Activated CD8-positive, alpha-beta memory T cell treated with anti-CD3 and anti-CD28 coated beads, Interleukin-2, amount 50 U/mL, for 24 hours (primary cell): ENCODE results near the gene NCOA1.
"Not testable (repeated sequence)": the region's sequence is repeated elsewhere in the genome, so short reads cannot be mapped to it uniquely, and the experiment has no call there.

Source experiments
- DNase-seq: peaks from one replicate; pipeline ENCODE4 v3.0.0-alpha.2; 2020; ENCODE audit errors: extremely low read depth

NCOA1 gene

DNA sequence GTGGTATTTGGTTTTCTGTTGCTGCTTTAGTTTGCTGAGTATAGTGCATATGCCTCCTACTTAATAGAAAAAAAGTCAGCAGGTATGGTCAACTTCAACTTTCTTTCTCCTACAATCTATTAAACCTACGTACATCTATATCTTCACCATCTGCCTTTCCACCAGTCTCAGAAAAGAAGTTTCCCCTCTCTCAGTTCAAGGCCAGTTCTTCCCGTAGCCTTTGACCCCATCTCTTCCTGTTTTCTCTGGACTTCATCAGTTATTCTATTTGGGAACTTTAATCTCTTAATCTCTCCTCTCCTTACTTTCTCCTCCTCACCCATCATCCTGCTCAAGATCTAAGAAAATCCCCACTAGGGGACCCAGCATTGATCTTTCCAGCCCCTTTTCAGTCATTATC is 296.5 kb downstream of the NCOA1 start:
- no peak for DNase-seq

DNA sequence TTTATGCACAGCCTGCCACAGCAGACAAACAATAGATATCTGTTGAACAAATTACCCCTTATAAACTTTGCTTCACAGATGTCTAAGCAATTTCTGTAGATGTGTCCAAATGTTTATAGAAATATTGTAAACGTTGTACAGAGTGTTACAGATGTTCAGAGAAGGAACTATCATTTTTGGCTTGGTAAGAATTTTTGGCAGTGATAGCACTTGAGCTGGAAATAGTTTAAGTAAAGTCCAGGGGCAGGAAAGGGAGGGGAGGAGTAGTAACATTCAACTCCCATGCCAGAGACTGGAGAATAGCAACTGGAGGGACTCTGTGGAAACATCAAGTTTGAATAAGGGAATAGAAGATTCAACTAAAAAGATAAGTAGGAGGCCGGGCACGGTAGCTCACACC is 297.8 kb downstream of the NCOA1 start:
- no peak for DNase-seq

- no peak for DNase-seq
Observed at GRCh38 chr2:24791452-24791851, 300.4 kb downstream of the NCOA1 start.

GRCh38 chr2:24792542-24792873 is 301.5 kb downstream of the NCOA1 start:
- DNase-seq: no peak

- peak; percentile 87 for DNase-seq
Observed at GRCh38 chr2:24792874-24793760, 302.1 kb downstream of the NCOA1 start, which contains the start of the genes CENPO and PTRHD1. Gene CENPO, plus strand, starts transcription at chr2:24793425. Its CDS starts 495 bp downstream, at chr2:24793920. Gene PTRHD1, minus strand, starts transcription at chr2:24793391. Its CDS starts 14 bp downstream, at chr2:24793377.

GRCh38 chr2:24793761-24794435 is 302.8 kb downstream of the NCOA1 start:
- no peak for DNase-seq

- DNase-seq: no peak
Observed at GRCh38 chr2:24797644-24798043, 306.6 kb downstream of the NCOA1 start.

DNA sequence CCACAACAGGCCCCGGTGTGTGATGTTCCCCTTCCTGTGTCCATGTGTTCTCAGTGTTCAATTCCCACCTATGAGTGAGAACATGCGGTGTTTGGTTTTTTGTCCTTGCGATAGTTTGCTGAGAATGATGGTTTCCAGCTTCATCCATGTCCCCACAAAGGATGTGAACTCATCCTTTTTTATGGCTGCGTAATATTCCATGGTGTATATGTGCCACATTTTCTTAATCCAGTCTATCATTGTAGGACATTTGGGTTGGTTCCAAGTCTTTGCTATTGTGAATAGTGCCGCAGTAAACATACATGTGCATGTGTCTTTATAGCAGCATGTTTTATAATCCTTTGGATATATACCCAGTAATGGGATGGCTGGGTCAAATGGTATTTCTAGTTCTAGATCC is 309.4 kb downstream of the NCOA1 start:
- DNase-seq: not testable (repeated sequence)

- DNase-seq: not testable (repeated sequence)
Observed at GRCh38 chr2:24805811-24806660, 315.0 kb downstream of the NCOA1 start.

GRCh38 chr2:24806661-24807036 is 315.6 kb downstream of the NCOA1 start:
- no peak for DNase-seq

DNA sequence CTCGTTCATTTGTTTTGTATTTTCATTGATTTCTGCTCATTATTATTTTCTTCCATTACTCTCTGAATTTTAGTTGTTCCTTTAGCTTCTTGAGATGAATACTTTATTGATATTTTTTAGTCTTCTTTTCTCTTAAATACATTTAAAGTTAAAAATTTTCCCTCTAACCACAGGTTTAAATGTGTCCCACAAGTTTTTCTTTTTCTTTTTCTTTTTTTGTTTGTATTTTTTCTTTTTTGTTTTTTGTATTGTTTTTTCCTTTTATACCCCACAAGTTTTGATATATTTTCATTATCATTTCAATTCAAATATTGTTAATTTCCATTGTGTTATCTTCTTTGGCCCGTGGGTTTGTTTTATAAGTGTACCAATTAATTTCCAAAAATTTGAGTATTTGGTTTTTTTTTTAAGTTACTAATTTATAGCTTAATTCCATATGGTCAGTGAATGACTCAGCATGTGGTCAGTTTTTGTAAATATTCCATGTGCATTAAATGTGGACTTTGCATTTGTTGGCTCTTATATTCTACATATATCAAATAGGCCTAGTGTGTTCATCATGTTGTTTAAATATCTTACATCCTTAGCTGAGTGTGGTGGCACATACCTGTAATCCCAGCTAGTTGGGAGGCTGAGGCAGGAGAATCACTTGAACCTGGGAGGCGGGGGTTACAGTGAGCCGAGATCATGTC is 318.4 kb downstream of the NCOA1 start:
- DNase-seq: no peak

DNA sequence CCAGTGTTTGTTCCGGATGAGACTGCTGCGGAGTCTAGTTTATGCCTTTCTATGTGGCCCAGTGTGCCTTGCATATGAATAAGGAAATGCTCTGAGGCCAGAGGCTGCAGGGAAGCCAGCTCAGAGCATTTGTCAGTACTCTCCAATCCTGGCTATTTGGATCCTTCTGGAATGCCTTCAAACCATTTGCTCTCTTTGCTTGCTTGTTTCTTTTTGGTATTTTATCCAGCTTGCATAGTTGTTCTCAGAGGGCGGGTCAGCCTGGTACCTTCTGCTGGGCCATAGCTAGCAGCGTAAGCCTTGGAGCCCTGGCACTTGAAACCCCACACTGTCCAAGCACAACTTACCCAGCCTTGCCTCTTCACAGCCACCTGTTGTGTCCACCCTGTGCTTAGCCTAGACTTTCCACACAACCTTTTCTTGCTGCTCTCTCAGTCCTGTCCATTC is 322.7 kb downstream of the NCOA1 start:
- no peak for DNase-seq

GRCh38 chr2:24814516-24814915 is 323.5 kb downstream of the NCOA1 start:
- DNase-seq: no peak

DNA sequence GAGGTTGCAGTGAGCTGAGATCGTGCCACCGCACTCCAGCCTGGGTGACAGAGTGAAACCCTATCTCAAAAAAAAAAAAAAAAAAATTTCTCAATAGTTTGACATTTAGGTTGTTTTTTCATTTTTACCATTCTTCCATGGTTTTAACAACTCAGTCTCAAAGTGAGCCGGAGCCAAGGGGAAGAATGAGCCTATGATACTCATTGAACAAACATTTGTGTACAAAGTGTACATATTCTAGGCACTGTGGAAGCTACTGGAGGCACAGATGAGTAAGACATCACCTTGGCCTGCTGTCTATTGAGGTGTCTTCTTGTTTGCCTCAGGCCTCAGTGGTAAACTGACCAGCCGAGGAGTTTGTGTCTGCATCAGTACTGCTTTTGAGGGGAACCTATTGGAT is 324.1 kb downstream of the NCOA1 start:
- no peak for DNase-seq

GRCh38 chr2:24816404-24816803 is 325.4 kb downstream of the NCOA1 start:
- no peak for DNase-seq

DNA sequence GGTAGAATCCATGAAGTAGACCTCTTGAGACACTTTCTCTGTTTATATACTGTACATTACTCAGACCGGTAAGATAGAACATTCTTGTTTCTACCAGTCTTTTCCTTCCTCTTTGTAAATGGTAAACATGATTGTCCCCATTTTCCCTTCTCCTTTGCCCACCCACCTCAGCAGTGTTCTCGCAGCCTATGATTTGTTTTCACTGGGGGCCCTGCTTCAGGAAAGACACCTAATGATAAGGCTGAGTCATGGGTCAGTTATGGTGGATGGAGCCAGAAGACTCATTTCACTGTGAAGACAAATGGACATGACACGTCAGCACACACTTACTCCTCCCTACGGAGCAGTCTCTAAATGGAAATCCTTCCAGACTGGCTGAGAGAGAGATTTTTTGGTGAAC is 325.8 kb downstream of the NCOA1 start:
- no peak for DNase-seq

GRCh38 chr2:24818721-24819167 is 327.7 kb downstream of the NCOA1 start:
- DNase-seq: no peak

DNA sequence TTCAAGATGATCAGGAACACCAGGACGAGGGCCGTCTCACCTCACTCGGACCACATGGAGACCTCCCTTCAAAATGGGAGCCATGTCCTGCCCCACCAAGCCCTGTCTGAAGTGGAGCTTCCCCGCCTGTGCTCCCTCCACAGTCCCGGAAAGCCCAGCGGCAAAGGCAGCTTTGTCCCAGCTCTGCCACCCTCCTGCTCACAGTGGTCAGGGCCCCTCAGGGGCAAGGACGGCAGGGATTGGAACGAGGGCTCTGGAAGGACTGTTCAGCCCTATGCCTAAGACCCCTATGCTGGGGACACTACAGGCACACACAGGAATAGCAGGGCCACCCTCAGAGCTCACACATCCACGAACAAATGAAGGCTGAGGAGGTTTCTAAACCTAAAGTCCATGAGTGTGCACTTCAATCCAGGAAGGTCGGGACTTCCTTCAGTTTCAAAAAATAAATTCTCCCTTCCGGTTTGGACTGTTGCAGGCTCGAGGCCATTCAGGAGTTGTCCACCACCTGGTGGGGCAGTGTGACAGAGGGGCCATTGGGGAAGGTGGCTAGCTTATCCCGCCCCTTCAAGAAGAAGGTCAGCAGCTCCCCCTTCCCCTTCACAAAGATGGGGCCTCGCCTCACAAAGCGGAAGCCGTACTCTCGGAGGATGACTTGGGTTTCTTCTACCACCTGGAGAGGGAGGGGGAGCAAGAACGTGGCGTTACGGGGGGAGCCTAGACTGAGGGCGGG is 328.6 kb downstream of the NCOA1 start:
- DNase-seq: no peak

GRCh38 chr2:24820175-24820513 is 329.1 kb downstream of the NCOA1 start:
- no peak for DNase-seq
